ENCODE data around the gene ZBTB5. TPM values are rescaled to one million over a fixed set of nuclear protein-coding genes. Genes with fewer than 3 reads are reported as not detected.

ZBTB5 gene
- total and polyA plus RNA-seq, 2 of the 4 experiments (the other 2 are of a cell fraction) = 6.3 to 9.1 TPM

GRCh38 chr9:37424204-37424685 is 41.0 kb downstream of the ZBTB5 start:
- Histone ChIP-seq H2BK120ac (ENCODE audit: low read depth, low read length) (no peak overlapping the region), H4K20me1 (ENCODE audit: insufficient read depth, low read length) (peaks cover 28% of the 10 kb centered on the region), H3K27ac (ENCODE audit: insufficient read depth, low read length) (no peak overlapping the region), H4K5ac (ENCODE audit: low read depth, low read length) (no peak overlapping the region), H3K9me1 (ENCODE audit: insufficient read depth, low read length) (peaks cover 16% of the 10 kb centered on the region), H3K56ac (ENCODE audit: extremely low read depth, insufficient read depth, low read length) (no peak overlapping the region), H4K91ac (ENCODE audit: insufficient read depth, low read depth, low read length) (no peak overlapping the region), H4K8ac (ENCODE audit: low read depth in 2 of 2, low read length in 2 of 2) (peak overlapping the region in 1 of 2 experiments; percentile 24; a peak in 2 of 4 replicates), H2AK5ac (ENCODE audit: low read depth, low read length) (peak overlapping the region; percentile 54; the same call in 1 of the 2 replicates), H3K4me1 (ENCODE audit: control insufficient read depth, insufficient read depth, low read length) (peaks cover 9% of the 10 kb centered on the region), H3K9me3 (ENCODE audit: control insufficient read depth, insufficient read depth, low read length) (no peaks in the 10 kb centered on the region), H2BK15ac (ENCODE audit: low read depth, low read length) (no peak overlapping the region), H2BK20ac (ENCODE audit: low read depth, low read length) (no peak overlapping the region), H3K4ac (ENCODE audit: low read depth, low read length) (peak overlapping the region; percentile 35; the same call in 1 of the 2 replicates), H3K79me1 (ENCODE audit: low read depth in 1 of 2, low read length in 2 of 2) (peaks cover 16 to 50% of the 10 kb centered on the region in 2 experiments), H3K23ac (ENCODE audit: low read depth, low read length) (peak overlapping the region; percentile 75), H3K27me3 (ENCODE audit: control insufficient read depth, insufficient read depth, low read length) (no peaks in the 10 kb centered on the region), H3K18ac (ENCODE audit: low read depth, low read length) (no peak overlapping the region), H2AFZ (replicated peaks; ENCODE audit: low read length, poor library complexity) (peak overlapping the region; percentile 38), H3K14ac (replicated peaks; ENCODE audit: low read depth, low read length) (0 out of 2 replicates have a peak overlapping the region, but pooled peaks have one; percentile 15), H3K4me2 (ENCODE audit: low read depth, low read length) (peak overlapping the region; percentile 83; the same call in 1 of the 2 replicates), H2BK5ac (ENCODE audit: low read depth, low read length, poor library complexity, severe bottlenecking) (no peak overlapping the region), H3K36me3 (ENCODE audit: control insufficient read depth, insufficient read depth, low read length) (peaks cover 28% of the 10 kb centered on the region), H3K9ac (ENCODE audit: low read depth, low read length) (no peak overlapping the region), H2AK9ac (replicated peaks; ENCODE audit: low read depth, low read length, poor library complexity) (peak overlapping the region; percentile 47), H3K4me3 (ENCODE audit: insufficient read depth, low read depth, low read length) (no peak overlapping the region)
- ChIA-PET CTCF (interaction anchor here (1.8 kb wide), 1 partner anchor 10 kb away, joined by 5 read pairs; no protein-coding TSS in a partner anchor), POLR2A (ENCODE audit: unreplicated experiment) (no interaction called here)
- intact Hi-C loops (cut with micrococcal nuclease) = no loop called here
- TF ChIP-seq CEBPB (IDR thresholded peaks at IDR 0.05; ENCODE audit: low read depth, low read length) (no peak), USF2 (IDR thresholded peaks at IDR 0.05; ENCODE audit: low read depth, low read length) (no peak), RAD21 (IDR thresholded peaks at IDR 0.05; ENCODE audit: low read length) (no peak), NFE2L2 (IDR thresholded peaks at IDR 0.05; ENCODE audit: low read depth, low read length) (no peak), POLR2A (IDR thresholded peaks at IDR 0.05; ENCODE audit: low read depth, low read length) (no peak), ELK1 (IDR thresholded peaks at IDR 0.05; ENCODE audit: borderline replicate concordance, low read depth, low read length) (no peak), MAFK (IDR thresholded peaks at IDR 0.05; ENCODE audit: low read depth, low read length) (no peak), CTCF (conservative IDR thresholded peaks at IDR 0.05; ENCODE audit: low read depth, low read length) (no peak), MAZ (IDR thresholded peaks at IDR 0.05; ENCODE audit: borderline replicate concordance, low read depth, low read length) (no peak), MXI1 (IDR thresholded peaks at IDR 0.05; ENCODE audit: borderline replicate concordance, low read depth, low read length) (no peak), CHD1 (IDR thresholded peaks at IDR 0.05; ENCODE audit: low read depth, low read length) (no peak), SMC3 (IDR thresholded peaks at IDR 0.05; ENCODE audit: low read depth, low read length) (no peak), RFX5 (IDR thresholded peaks at IDR 0.05; ENCODE audit: low read depth, low read length) (no peak), RCOR1 (IDR thresholded peaks at IDR 0.05; ENCODE audit: insufficient replicate concordance, low read length) (no peak), FOS (IDR thresholded peaks at IDR 0.05; ENCODE audit: low read depth, low read length) (no peak), BHLHE40 (IDR thresholded peaks at IDR 0.05; ENCODE audit: low read depth, low read length) (no peak)
- no TSS peak for BruUV-seq (replicated peaks)
- dilution Hi-C loops (cut with HindIII; ENCODE audit: low sequenced_read_pairs, unreplicated experiment) = no loop called here
- 50% methylated on average over 1 of the region's 8 CpGs; no CpG with 5 or more reads in 1 of the 2 experiments for WGBS, 2 experiments (ENCODE audit: extremely low coverage in 2 of 2, insufficient read length in 1 of 2)
- ATAC-seq (ENCODE audit: low read depth) = no peak
- in situ Hi-C loops (cut with MboI; ENCODE audit: low sequenced_read_pairs) = no loop called here
- no peak for DNase-seq

Measured in IMR-90 (cell line).